GM19468 (cell line): ENCODE measurements around the gene JMJD1C.
A peak's percentile ranks its signal among the peaks of the same experiment; 100 is the strongest.
"Not testable (repeated sequence)": the region's sequence is repeated elsewhere in the genome, so short reads cannot be mapped to it uniquely, and the experiment has no call there.

ENCODE experiments used
- ATAC-seq: cut with Tn5 transposase; IDR thresholded peaks from one replicate; pipeline ENCODE4 v1.9.1; 2021; ENCODE audit warnings: mild to moderate bottlenecking, moderate library complexity, moderate number of reproducible peaks; ENCODE audit not compliant: unreplicated experiment; ENCODE audit errors: extremely low read depth

The JMJD1C gene

GRCh38 chr10:63369711-63370110 is 96.1 kb downstream of the JMJD1C start:
- ATAC-seq, result no peak

GRCh38 chr10:63368365-63368764 is 97.4 kb downstream of the JMJD1C start:
- ATAC-seq, result no peak

DNA sequence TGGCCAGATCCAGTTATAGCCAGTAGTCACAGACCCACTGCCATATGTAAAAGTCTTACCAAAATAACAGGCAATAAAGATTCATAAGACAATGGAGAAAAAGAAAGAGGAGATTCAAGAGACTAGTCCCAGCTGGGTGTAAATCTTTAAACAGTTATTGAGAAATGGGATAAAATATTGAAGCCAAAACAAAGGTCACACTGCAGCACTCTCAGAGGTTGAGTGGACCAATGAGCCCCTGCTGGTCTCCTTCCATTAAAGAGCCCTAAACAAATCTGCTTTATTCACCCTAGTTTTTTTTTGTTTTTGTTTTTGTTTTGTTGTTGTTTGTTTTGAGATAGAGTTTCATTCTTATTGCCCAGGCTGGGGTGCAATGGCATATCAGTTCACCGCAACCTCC is 98.8 kb downstream of the JMJD1C start:
- ATAC-seq, result no peak

DNA sequence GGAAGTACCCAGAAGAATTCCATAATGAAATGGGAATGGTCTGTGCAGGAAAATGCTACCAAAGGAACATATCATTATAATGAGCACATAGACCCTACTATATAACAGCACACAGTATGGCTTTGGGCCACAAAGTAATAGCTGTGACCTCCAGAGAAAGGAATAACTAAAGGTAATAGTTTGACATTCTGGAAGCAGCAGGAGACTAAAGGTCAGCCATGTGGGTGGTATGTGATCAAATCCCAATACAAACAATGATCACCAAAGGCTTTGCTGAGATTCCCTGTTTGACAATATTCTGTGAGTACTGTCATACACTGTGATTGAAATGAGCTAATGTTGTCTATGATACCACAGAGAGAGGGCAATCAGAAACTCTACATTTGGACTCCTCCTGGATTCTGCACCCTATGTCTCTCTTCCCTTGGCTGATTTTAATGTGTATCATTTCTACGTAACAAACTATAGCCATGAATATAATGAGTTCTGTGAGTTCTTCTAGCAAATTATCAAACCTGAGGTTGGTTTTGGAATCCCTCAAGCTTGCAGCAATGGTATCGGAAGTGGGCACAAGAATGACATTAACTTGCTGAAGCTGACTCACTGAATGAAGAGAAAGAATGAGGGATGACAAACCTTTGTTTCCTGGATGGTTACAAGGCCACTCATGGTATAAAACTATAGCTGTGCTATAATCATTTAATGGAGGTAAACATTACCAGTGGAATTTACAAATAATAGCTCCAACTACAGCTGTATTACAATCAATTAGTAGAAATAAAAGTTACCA is 99.6 kb downstream of the JMJD1C start:
- no peak for ATAC-seq

DNA sequence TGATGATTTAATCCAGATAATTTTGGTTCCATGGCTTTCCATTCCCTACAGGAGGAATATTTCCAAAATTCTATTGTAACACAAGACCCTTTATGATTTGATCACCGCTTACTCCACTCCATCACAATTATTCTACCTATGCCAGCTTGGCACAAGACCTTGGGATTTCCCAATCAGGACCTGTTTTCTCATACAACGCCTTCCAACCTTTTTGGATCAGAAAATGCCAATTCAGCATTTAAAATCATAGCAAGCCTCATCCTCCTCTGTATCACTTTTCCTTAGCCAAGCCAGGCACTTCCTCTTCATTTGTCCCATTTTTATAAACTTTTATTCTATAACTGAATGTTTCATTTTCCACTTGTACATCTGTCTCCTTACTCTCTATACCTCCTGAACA is 100.9 kb downstream of the JMJD1C start:
- ATAC-seq, result no peak

- no peak for ATAC-seq
Observed at GRCh38 chr10:63363951-63364350, 101.8 kb downstream of the JMJD1C start.

- ATAC-seq, result no peak
Observed at GRCh38 chr10:63355682-63356081, 110.1 kb downstream of the JMJD1C start.

DNA sequence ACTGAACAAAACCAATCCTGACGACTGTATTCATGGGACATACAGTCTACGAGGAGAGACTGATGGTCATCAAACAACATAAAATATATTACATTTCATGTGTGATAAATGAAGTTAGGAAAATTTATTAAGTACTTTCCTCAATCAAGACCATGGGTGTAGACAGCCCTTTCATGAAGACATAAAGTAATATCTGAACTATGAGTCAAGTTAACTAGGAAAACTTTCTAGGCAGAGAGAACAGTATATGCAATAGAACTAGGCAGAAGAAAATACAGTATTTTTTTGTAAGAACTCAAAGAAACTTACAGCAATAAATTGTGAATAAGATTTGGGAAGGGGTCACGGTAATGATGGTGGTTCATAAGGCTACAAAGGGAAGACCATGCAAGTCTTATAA is 112.8 kb downstream of the JMJD1C start:
- no peak for ATAC-seq

DNA sequence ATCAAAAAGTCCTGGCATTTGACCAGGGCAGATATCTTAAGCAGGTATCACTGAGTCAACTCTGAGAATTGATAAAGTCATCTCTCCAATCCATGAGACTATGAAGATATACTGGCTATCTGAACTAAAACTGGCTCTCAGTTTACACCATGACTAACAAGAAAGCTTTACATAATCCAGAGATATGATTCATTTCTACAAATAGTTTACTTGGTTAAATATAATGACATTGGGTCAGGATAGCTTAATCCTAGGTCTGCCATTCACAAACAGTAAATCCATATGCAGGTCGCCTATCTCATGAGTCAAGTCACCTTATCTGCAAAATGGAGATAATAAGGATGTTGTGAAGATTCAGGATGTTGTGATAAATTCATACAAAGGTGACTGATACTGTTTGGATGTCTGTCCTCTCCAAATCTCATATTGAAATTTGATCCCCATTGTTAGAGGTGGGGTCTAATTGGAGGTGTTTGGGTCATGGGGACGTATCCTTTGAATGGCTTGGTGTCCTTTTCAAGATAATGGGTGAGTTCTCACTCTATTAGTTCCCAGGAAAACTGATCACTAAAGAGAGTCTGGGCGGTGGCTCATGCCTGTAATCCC is 117.4 kb downstream of the JMJD1C start:
- ATAC-seq, result no peak

- no peak for ATAC-seq
Observed at GRCh38 chr10:63346015-63346441, 119.7 kb downstream of the JMJD1C start.

GRCh38 chr10:63344269-63344668 is 121.5 kb downstream of the JMJD1C start:
- peak; percentile 32 for ATAC-seq

GRCh38 chr10:63343476-63343875 is 122.3 kb downstream of the JMJD1C start:
- ATAC-seq, result no peak

- ATAC-seq, result not testable (repeated sequence)
Observed at GRCh38 chr10:63339640-63340039, 126.1 kb downstream of the JMJD1C start.

DNA sequence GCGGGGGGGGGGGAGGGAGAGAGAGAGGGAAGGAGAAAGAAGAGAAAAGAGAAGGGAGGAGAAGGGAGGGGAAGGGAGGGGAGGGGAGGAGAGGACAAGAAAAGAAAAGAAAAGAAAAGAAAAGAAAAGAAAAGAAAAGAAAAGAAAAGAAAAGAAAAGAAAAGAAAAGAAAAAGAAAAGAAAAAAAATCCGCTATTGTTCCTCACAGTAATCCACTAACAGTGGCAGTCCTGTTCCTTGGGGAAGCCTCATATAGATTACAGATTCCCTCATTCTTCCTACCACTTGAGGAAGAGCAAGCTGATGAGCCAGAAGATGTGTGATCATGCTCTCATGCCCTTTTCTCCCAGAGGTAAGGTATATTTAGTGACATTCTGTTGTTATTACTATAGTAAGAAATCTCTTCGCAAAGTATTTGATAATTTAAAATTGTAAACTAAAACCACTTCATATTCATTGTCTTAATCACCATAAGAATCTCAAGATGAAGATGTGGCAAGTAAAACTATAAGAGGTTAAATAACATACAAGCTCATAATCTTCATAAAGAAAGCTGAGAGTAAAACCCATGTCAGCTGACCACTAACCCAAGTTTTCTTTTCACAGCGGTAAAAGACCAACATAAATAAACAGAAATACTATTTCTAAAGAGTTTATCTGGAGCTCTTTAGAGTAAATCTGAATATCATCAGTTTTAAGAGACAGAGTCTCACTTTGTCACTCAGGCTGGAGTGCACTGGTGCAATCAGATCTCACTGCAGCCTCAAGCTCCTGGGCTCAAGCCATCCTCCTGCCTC is 128.1 kb downstream of the JMJD1C start:
- ATAC-seq, result no peak

DNA sequence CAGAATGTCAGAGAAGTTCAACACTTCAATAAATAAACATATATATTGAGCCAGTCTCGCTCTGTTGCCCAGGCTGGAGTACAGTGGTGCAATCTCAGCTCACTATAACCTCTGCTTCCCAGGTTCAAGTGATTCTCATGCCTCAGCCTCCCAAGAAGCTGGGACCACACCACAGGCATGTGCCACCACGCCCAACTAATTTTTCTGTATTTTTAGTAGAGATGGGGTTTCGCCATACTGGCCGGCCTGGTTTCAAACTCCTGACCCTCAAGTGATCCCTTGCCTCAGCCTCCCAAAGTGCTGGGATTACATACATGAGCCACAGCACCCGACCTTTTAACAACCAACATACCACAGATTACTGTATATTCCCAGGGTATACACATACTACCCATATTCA is 134.2 kb downstream of the JMJD1C start:
- ATAC-seq, result no peak

DNA sequence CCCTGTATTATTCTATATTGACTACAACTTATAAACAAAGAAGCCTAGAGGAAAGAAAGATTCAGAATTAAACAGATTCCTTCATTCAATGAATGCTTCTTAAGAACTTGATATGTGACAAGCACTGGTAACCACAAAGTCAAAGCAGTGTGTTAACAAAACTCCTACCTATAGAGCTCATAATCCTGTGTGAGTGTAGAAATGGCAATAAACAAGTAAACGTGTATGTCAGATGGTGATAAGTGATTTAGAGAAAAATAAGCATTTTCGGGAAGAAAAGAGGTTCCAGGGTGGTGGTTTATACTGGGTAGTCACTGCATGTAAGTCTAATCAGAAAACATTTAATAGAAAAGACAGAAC is 141.3 kb downstream of the JMJD1C start:
- no peak for ATAC-seq

- no peak for ATAC-seq
Observed at GRCh38 chr10:63323701-63324494, 141.9 kb downstream of the JMJD1C start.

DNA sequence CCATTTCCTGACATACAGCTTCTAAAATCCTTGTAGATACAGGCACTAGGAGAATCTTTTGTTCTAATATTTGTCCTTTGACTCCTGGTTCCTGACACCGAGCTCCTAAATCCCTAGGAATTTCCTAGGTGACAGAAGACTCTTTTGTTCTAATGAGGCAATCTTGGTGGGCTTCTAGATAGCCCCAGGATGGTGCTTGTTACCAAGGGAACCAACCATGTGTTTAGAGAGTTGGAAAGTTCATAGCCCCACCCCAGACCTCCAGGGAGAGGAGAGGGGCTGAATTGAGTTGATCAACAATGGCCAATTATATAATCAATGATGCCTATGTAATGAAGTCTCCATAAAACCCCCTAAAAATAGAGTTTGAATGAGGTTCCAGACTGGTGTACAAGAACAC is 145.1 kb downstream of the JMJD1C start:
- ATAC-seq, result no peak

GRCh38 chr10:63319231-63319630 is 146.5 kb downstream of the JMJD1C start:
- no peak for ATAC-seq

DNA sequence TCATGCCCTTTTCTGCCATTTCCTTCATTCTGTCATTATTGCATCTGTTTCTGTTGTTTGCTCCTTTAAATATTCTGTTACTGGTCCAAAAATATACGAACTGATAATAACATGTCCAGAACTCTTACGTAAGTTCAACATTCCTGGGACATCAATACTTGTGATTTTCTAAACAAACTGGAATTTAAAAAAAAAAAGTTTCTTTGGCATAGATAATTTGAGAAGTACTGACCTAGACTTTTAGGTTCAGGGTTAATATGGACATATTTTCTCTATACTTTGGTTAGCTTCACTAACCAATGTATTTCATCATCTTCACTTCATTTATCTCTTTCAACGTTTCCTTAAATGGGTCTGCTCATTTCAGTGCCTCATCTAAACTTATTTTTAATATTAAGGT is 147.3 kb downstream of the JMJD1C start:
- no peak for ATAC-seq
